ENCODE measurements around the gene GOLGA1.

DNA sequence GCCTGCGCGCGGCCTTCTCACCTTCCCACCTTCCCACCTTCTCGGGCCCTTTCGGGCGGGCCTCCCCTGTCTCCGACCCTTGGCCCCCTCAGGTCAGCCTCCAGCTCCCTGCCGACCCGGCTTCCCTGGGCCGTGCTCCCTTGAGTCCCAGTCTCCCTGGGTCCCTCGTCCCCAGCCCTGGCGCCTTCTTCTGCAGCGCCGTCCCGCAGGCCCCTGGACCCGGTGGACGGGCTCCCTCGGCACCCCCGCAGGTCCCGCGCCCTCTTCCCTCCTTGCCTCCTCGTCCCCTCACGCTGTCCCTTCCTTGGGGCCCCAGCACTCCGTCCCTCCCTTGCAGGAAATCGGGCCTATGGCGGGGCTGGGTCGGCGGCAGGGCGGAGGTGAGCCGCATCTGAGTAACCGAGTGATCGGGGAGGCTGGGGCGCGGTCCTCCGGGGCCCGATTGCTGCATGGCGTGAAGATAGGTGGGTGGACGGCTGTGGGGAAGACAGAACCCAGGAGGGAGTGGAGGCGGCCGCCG is 71.4 kb downstream of the GOLGA1 start:
- TF ChIP-seq, protein P1, sequence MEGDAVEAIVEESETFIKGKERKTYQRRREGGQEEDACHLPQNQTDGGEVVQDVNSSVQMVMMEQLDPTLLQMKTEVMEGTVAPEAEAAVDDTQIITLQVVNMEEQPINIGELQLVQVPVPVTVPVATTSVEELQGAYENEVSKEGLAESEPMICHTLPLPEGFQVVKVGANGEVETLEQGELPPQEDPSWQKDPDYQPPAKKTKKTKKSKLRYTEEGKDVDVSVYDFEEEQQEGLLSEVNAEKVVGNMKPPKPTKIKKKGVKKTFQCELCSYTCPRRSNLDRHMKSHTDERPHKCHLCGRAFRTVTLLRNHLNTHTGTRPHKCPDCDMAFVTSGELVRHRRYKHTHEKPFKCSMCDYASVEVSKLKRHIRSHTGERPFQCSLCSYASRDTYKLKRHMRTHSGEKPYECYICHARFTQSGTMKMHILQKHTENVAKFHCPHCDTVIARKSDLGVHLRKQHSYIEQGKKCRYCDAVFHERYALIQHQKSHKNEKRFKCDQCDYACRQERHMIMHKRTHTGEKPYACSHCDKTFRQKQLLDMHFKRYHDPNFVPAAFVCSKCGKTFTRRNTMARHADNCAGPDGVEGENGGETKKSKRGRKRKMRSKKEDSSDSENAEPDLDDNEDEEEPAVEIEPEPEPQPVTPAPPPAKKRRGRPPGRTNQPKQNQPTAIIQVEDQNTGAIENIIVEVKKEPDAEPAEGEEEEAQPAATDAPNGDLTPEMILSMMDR (IDR thresholded peaks at IDR 0.05; ENCODE audit: insufficient read depth, low read depth, low read length) = no peak
- TF ChIP-seq EZH2 (IDR thresholded peaks at IDR 0.05; ENCODE audit: insufficient read depth, low read length) = no peak
